WTC11 (cell line): Measurements from ENCODE around the gene UCKL1. TPM values are rescaled to one million over a fixed set of nuclear protein-coding genes. Genes with fewer than 3 reads are reported as not detected.

Experiments used
- ATAC-seq: fragments of 200-7000 bp; cut with Tn5 transposase; 2 replicates; pipeline ENCODE4 v1.10.0; 2021; ENCODE audit warnings: mild to moderate bottlenecking, moderate library complexity
- CTCF ChIA-PET: fragments of 300-600 bp; sonication (Branson Sonifier 250); formaldehyde crosslinking; loops from one replicate; lab custom pipeline; 2021; ENCODE audit warnings: antibody characterized with exemption; lab: Charles Lee
- POLR2A ChIA-PET: fragments of 350-600 bp; sonication (Branson Sonifier 250); formaldehyde crosslinking; loops from one replicate; lab custom pipeline; 2021; ENCODE audit warnings: antibody characterized with exemption; lab: Charles Lee
- DNase-seq: peaks from one replicate; pipeline ENCODE4 v3.0.0; 2021; ENCODE audit warnings: low spot score
- H3K27ac Mint-ChIP-seq: 2 replicates; pipeline ENCODE4 v1.8.0; 2021; ENCODE audit warnings: mixed read lengths
- H3K27me3 Mint-ChIP-seq: 2 replicates; pipeline ENCODE4 v1.8.0; 2021; ENCODE audit warnings: low read depth, mild to moderate bottlenecking, moderate library complexity, mixed read lengths
- H3K36me3 Mint-ChIP-seq: 2 replicates; pipeline ENCODE4 v1.8.0; 2021; ENCODE audit warnings: mixed read lengths
- H3K4me1 Mint-ChIP-seq: 2 replicates; pipeline ENCODE4 v1.8.0; 2022; ENCODE audit warnings: mixed read lengths
- H3K4me3 Mint-ChIP-seq: 2 replicates; pipeline ENCODE4 v1.8.0; 2021; ENCODE audit warnings: mild to moderate bottlenecking, moderate library complexity, mixed read lengths
- H3K9me3 Mint-ChIP-seq: 2 replicates; pipeline ENCODE4 v1.8.0; 2021; ENCODE audit warnings: mixed read lengths
- ATF3 ChIP-seq: sonication (generic); formaldehyde crosslinking; conservative IDR thresholded peaks from 2 replicates; pipeline ENCODE4 v1.8.1; 2022; ENCODE audit warnings: mild to moderate bottlenecking, missing genetic modification reagents
- ATF6 ChIP-seq: sonication (generic); formaldehyde crosslinking; IDR thresholded peaks from 2 replicates; pipeline ENCODE4 v1.8.1; 2023; ENCODE audit warnings: mild to moderate bottlenecking, missing genetic modification reagents
- EMX1 ChIP-seq: fragments of 250-450 bp; sonication (Bioruptor Pico); IDR thresholded peaks from 2 replicates; pipeline ENCODE4 v1.8.0; 2021; ENCODE audit warnings: mild to moderate bottlenecking
- ETV6 ChIP-seq: sonication (generic); formaldehyde crosslinking; IDR thresholded peaks from 2 replicates; pipeline ENCODE4 v1.8.1; 2022; ENCODE audit warnings: mild to moderate bottlenecking, missing genetic modification reagents
- FOXJ3 ChIP-seq: sonication (generic); formaldehyde crosslinking; IDR thresholded peaks from 2 replicates; pipeline ENCODE4 v1.9.0; 2021; ENCODE audit warnings: missing genetic modification reagents, mild to moderate bottlenecking, borderline replicate concordance
- FOXP4 ChIP-seq: sonication (generic); formaldehyde crosslinking; IDR thresholded peaks from 2 replicates; pipeline ENCODE4 v1.8.0; 2022; ENCODE audit warnings: mild to moderate bottlenecking, missing genetic modification reagents
- JAZF1 ChIP-seq: fragments of 250-450 bp; sonication (Bioruptor Pico); IDR thresholded peaks from 2 replicates; pipeline ENCODE4 v1.9.0; 2021; ENCODE audit warnings: moderate library complexity, mild to moderate bottlenecking, inconsistent platforms
- KAT7 ChIP-seq: sonication (generic); formaldehyde crosslinking; IDR thresholded peaks from 2 replicates; pipeline ENCODE4 v1.8.1; 2023; ENCODE audit warnings: missing genetic modification reagents, mild to moderate bottlenecking, borderline replicate concordance
- NFATC4 ChIP-seq: fragments of 250-450 bp; sonication (Bioruptor Pico); IDR thresholded peaks from 2 replicates; pipeline ENCODE4 v1.9.0; 2021; ENCODE audit warnings: mild to moderate bottlenecking
- STAT6 ChIP-seq: sonication (generic); formaldehyde crosslinking; conservative IDR thresholded peaks from 2 replicates; pipeline ENCODE4 v1.8.1; 2023; ENCODE audit warnings: mild to moderate bottlenecking, low read depth, missing genetic modification reagents, moderate library complexity
- TP53 ChIP-seq: sonication (generic); formaldehyde crosslinking; IDR thresholded peaks from 2 replicates; pipeline ENCODE4 v1.8.1; 2023; ENCODE audit warnings: mild to moderate bottlenecking, missing genetic modification reagents
- USF2 ChIP-seq: sonication (generic); formaldehyde crosslinking; IDR thresholded peaks from 2 replicates; pipeline ENCODE4 v1.8.1; 2023; ENCODE audit warnings: mild to moderate bottlenecking, missing genetic modification reagents, moderate library complexity
- ZBTB21 ChIP-seq: sonication (generic); formaldehyde crosslinking; IDR thresholded peaks from 2 replicates; pipeline ENCODE4 v1.8.1; 2023; ENCODE audit warnings: mild to moderate bottlenecking, missing genetic modification reagents, borderline replicate concordance
- total RNA-seq: library from RNA; stranded (reverse); gene quantifications from 3 replicates; pipeline ENCODE4 v1.2.3, GENCODE V29; 2021
- TF ChIP-seq, protein P1 (sequence below): sonication (generic); formaldehyde crosslinking; IDR thresholded peaks from 2 replicates; pipeline ENCODE4 v1.8.1; 2022; ENCODE audit warnings: low read depth, mild to moderate bottlenecking, moderate library complexity, missing genetic modification reagents, borderline replicate concordance
- TF ChIP-seq, protein P2 (sequence below): fragments of 200-600 bp; IDR thresholded peaks from 2 replicates; pipeline ENCODE4 v1.8.0; 2022; ENCODE audit warnings: antibody characterized with exemption
- TF ChIP-seq, protein P3 (sequence below): fragments of 250-450 bp; sonication (Bioruptor Pico); IDR thresholded peaks from 2 replicates; pipeline ENCODE4 v1.9.0; 2021; ENCODE audit warnings: mild to moderate bottlenecking, borderline replicate concordance
- TF ChIP-seq, protein P4 (sequence below): fragments of 250-450 bp; sonication (Bioruptor Pico); IDR thresholded peaks from 2 replicates; pipeline ENCODE4 v1.8.0; 2021; ENCODE audit warnings: mild to moderate bottlenecking

The UCKL1 gene
- total RNA-seq, 1 experiment from 2014 or later, result 51.2 TPM

- Mint-ChIP-seq H3K27me3 (no peaks in the 10 kb centered on the region), H3K36me3 (peaks cover 21% of the 10 kb centered on the region), H3K27ac (peak overlapping the region; percentile 51; the same call in 1 of the 2 replicates), H3K4me3 (peak overlapping the region; percentile 73), H3K9me3 (no peaks in the 10 kb centered on the region), H3K4me1 (peaks cover 15% of the 10 kb centered on the region)
- ATAC-seq (no peak), DNase-seq (no peak)
- no peak for TF ChIP-seq ETV6
- no peak for TF ChIP-seq KAT7 (CRISPR knock-in tag)
- TF ChIP-seq JAZF1, result no peak
- POLR2A ChIA-PET, result interaction anchor here (1.5 to 1.9 kb wide), 2 partner anchors 29 to 252 kb away, joined by 3 to 8 read pairs; partner anchors contain the start of gene TPD52L2
- CTCF ChIA-PET, result interaction anchor here (1.1 to 4.2 kb wide), 7 partner anchors 29 to 163 kb away, joined by 3 to 20 read pairs (median 5); partner anchors contain the start of genes PRPF6 and TPD52L2
These were observed 62.2 kb downstream of the UCKL1 start for GRCh38 chr20:63893999-63894357.

GRCh38 chr20:63892402-63892801, 63.8 kb downstream of the UCKL1 start:
- no peak for ATAC-seq
- POLR2A ChIA-PET, result interaction anchor here (0.7 kb wide), 1 partner anchor 234 kb away, joined by 4 read pairs; the partner anchor contains the start of gene RTEL1
- CTCF ChIA-PET, result interaction anchor here (1.0 to 1.4 kb wide), 2 partner anchors 27 to 82 kb away, joined by 3 to 6 read pairs; partner anchors contain the start of gene TPD52L2
- Mint-ChIP-seq H3K4me1 (peaks cover 15% of the 10 kb centered on the region), H3K36me3 (peaks cover 26% of the 10 kb centered on the region), H3K27me3 (no peaks in the 10 kb centered on the region), H3K9me3 (no peaks in the 10 kb centered on the region), H3K27ac (peak overlapping the region; percentile 46; the same call in 1 of the 2 replicates), H3K4me3 (no peak overlapping the region)
- no peak for DNase-seq
- TF ChIP-seq USF2, result no peak
- TF ChIP-seq ATF6 (CRISPR knock-in tag), result no peak
- no peak for TF ChIP-seq FOXP4 (CRISPR knock-in tag)
- TF ChIP-seq ATF3 (CRISPR knock-in tag), result no peak
- TF ChIP-seq, protein P1, sequence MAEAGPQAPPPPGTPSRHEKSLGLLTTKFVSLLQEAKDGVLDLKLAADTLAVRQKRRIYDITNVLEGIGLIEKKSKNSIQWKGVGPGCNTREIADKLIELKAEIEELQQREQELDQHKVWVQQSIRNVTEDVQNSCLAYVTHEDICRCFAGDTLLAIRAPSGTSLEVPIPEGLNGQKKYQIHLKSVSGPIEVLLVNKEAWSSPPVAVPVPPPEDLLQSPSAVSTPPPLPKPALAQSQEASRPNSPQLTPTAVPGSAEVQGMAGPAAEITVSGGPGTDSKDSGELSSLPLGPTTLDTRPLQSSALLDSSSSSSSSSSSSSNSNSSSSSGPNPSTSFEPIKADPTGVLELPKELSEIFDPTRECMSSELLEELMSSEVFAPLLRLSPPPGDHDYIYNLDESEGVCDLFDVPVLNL (CRISPR knock-in tag), result no peak
- TF ChIP-seq ZBTB21 (CRISPR knock-in tag), result no peak
- no peak for TF ChIP-seq NFATC4 (CRISPR knock-in tag)
- TF ChIP-seq FOXJ3 (CRISPR knock-in tag), result no peak
- TF ChIP-seq, protein P2, sequence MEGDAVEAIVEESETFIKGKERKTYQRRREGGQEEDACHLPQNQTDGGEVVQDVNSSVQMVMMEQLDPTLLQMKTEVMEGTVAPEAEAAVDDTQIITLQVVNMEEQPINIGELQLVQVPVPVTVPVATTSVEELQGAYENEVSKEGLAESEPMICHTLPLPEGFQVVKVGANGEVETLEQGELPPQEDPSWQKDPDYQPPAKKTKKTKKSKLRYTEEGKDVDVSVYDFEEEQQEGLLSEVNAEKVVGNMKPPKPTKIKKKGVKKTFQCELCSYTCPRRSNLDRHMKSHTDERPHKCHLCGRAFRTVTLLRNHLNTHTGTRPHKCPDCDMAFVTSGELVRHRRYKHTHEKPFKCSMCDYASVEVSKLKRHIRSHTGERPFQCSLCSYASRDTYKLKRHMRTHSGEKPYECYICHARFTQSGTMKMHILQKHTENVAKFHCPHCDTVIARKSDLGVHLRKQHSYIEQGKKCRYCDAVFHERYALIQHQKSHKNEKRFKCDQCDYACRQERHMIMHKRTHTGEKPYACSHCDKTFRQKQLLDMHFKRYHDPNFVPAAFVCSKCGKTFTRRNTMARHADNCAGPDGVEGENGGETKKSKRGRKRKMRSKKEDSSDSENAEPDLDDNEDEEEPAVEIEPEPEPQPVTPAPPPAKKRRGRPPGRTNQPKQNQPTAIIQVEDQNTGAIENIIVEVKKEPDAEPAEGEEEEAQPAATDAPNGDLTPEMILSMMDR, result no peak
- TF ChIP-seq, protein P3, sequence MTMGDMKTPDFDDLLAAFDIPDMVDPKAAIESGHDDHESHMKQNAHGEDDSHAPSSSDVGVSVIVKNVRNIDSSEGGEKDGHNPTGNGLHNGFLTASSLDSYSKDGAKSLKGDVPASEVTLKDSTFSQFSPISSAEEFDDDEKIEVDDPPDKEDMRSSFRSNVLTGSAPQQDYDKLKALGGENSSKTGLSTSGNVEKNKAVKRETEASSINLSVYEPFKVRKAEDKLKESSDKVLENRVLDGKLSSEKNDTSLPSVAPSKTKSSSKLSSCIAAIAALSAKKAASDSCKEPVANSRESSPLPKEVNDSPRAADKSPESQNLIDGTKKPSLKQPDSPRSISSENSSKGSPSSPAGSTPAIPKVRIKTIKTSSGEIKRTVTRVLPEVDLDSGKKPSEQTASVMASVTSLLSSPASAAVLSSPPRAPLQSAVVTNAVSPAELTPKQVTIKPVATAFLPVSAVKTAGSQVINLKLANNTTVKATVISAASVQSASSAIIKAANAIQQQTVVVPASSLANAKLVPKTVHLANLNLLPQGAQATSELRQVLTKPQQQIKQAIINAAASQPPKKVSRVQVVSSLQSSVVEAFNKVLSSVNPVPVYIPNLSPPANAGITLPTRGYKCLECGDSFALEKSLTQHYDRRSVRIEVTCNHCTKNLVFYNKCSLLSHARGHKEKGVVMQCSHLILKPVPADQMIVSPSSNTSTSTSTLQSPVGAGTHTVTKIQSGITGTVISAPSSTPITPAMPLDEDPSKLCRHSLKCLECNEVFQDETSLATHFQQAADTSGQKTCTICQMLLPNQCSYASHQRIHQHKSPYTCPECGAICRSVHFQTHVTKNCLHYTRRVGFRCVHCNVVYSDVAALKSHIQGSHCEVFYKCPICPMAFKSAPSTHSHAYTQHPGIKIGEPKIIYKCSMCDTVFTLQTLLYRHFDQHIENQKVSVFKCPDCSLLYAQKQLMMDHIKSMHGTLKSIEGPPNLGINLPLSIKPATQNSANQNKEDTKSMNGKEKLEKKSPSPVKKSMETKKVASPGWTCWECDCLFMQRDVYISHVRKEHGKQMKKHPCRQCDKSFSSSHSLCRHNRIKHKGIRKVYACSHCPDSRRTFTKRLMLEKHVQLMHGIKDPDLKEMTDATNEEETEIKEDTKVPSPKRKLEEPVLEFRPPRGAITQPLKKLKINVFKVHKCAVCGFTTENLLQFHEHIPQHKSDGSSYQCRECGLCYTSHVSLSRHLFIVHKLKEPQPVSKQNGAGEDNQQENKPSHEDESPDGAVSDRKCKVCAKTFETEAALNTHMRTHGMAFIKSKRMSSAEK (CRISPR knock-in tag), result no peak
- TF ChIP-seq, protein P4, sequence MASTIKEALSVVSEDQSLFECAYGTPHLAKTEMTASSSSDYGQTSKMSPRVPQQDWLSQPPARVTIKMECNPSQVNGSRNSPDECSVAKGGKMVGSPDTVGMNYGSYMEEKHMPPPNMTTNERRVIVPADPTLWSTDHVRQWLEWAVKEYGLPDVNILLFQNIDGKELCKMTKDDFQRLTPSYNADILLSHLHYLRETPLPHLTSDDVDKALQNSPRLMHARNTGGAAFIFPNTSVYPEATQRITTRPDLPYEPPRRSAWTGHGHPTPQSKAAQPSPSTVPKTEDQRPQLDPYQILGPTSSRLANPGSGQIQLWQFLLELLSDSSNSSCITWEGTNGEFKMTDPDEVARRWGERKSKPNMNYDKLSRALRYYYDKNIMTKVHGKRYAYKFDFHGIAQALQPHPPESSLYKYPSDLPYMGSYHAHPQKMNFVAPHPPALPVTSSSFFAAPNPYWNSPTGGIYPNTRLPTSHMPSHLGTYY (CRISPR knock-in tag), result no peak
- TF ChIP-seq TP53 (CRISPR knock-in tag), result no peak
- no peak for TF ChIP-seq STAT6
- no peak for TF ChIP-seq EMX1
